Ramos (cell line): ENCODE data around the gene NPIPA1.
"Not testable (repeated sequence)": the region's sequence is repeated elsewhere in the genome, so short reads cannot be mapped to it uniquely, and the experiment has no call there.

ENCODE experiments used
- in situ Hi-C: fragments of 300-500 bp; cut with MboI; formaldehyde crosslinking; loops from one replicate; pipeline ENCODE4 v1.14.3; 2022; ENCODE audit warnings: low sequenced_read_pairs; ENCODE audit not compliant: unreplicated experiment

The NPIPA1 gene

GRCh38 chr16:14929176-14929575 lies 8.1 kb upstream of the NPIPA1 start:
- in situ Hi-C loops, result not testable (repeated sequence)

GRCh38 chr16:14930246-14930645 lies 7.0 kb upstream of the NPIPA1 start:
- in situ Hi-C loops, result not testable (repeated sequence)

- in situ Hi-C loops, result not testable (repeated sequence)
Observed at GRCh38 chr16:14930971-14931370, 6.3 kb upstream of the NPIPA1 start.

DNA sequence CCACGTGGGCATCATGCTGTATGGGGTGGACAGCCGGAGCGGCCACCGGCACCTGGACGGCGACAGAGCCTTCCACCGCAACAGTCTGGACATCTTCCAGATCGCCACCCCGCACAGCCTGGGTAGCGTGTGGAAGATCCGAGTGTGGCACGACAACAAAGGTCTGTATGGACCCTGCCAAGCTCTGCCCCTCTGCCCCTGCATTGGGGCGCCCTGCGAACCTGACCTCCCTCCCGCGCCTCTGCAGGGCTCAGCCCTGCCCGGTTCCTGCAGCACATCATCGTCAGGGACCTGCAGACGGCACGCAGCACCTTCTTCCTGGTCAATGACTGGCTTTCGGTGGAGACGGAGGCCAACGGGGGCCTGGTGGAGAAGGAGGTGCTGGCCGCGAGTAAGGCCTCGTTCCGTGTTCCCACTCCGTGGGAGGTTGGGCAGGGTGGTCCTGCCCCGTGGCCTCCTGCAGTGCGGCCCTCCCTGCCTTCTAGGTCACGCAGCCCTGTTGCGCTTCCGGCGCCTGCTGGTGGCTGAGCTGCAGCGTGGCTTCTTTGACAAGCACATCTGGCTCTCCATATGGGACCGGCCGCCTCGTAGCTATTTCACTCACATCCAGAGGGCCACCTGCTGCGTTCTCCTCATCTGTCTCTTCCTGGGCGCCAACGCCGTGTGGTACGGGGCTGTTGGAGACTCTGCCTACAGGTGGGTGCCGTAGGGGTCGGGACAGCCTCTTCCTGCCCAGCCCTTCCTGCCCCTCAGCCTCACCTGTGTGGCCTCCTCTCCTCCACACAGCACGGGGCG lies 4.5 kb upstream of the NPIPA1 start:
- in situ Hi-C loops, result not testable (repeated sequence)

DNA sequence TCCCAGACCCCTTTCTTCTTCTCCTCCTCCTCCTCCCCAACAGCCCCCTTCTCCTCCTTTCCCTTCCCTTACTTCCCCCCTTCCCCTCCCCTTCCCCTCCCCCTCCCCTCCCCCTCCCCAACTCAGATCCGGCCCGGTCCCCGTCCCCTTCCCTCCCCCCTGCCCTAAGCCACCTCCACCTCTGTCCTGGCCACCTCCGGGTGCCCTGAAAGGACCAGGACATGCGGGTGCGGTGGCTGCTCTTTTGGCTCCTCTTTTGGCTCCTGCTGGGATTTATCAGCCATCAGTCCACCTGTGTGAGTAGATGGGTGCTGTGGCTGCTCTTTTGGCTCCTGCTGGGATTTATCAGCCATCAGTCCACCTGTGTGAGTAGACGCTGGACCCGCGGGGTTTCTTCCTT lies 751 bp downstream of the NPIPA1 start:
- in situ Hi-C loops, result not testable (repeated sequence)

DNA sequence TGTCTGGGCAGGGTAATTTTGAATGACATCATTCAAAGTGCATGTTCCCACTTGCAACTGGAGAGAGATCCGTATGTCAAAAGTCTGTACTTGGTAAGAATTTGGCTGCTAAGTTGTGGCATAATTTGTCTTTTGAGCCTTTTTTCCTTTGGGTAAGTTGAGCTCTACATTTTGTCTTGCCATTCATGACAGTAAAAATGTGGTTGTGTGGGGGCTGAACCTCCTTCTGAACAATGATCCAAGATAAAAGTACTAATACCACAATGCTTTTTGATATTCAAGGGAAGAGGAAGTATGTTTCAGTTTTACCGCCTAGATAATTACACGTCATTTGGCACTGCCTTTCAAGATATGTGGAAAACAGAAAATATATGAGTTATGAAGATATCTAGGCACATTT lies 5.4 kb downstream of the NPIPA1 start:
- in situ Hi-C loops, result not testable (repeated sequence)

DNA sequence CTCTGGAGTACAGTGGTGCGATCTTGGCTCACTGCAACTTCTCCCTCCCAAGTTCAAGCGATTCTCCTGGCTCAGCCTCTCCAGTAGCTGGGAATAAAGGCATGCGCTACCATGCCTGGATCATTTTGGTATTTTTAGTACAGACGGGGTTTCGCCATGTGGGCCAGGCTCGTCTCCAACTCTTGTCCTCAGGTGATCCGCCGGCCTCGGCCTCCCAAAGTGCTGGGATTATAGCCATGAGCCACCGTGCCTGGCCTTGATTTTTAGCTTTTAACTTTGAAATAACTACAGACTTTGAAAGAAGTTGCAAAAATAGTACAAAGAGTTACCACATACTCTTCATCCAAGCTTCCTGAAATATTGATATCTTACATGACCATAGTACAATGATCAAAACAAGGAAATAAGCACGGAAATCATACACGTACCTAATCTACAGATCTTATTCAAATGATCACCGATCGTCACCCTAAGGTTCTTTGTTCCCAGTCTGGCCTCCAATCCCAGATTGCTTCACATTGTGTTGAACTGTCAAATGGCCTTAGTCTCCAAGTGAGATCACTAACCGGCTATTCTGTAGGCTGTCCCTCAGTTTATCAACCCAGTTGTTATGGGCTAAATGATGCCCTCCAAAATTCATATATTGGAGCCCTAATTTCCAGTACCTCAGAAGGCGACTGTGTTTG lies 18.4 kb downstream of the NPIPA1 start:
- in situ Hi-C loops, result no loop called here

GRCh38 chr16:14957576-14958322 lies 20.5 kb downstream of the NPIPA1 start:
- in situ Hi-C loops, result no loop called here

GRCh38 chr16:14958323-14958600 lies 21.0 kb downstream of the NPIPA1 start:
- in situ Hi-C loops, result no loop called here

DNA sequence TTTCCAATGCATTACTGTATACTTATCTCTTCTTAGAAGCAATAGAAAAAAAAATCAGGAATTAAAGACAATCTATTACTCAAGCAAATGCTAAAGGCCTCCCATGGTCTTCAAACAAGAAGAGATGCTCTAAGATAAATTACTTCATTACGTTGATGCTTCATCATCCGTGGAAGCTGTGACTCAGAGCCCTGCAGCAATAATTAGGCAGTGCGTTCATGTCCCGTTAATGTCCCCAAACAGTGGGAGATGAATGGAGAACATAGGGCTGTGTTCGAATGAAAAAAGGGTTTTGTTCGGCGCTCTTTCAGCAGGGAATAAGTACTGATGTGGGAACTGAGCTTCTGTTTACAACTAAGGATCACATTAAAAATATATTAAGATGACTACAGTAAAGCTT lies 21.7 kb downstream of the NPIPA1 start:
- in situ Hi-C loops, result no loop called here

DNA sequence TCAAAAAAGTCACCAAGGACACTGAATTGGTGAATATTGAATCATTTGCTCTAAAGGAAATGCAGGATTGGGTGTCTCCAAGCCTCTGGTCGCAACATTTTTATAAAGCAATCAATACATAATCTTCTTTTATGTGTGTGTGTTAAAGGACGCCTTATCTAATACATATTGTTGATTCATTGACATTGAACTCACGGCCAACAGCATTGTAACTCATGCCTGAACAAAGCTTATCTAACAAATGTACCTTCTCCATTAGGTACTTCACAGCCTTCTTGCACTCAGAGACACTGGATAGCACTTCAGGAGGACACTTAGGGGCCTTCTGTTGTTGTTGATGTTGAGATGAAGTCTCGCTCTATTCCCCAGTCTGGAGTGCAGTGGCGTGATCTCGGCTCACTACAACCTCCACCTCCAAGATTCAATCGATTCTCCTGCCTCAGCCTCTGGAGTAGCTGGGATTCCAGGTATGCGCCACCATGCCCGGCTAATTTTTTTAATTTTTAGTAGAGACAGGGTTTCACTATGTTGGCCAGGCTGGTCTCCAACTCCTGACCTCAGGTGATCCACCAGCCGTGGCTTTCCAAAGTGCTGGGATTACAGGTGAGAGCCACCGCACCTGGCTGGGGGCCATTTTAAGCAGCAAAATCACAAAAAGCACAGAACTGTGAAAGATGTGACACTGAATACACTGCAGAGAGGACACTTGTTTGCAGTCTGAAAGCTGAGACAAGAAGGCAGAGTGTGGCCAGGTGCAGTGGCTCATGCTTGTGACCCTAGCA lies 24.4 kb downstream of the NPIPA1 start:
- in situ Hi-C loops, result no loop called here

DNA sequence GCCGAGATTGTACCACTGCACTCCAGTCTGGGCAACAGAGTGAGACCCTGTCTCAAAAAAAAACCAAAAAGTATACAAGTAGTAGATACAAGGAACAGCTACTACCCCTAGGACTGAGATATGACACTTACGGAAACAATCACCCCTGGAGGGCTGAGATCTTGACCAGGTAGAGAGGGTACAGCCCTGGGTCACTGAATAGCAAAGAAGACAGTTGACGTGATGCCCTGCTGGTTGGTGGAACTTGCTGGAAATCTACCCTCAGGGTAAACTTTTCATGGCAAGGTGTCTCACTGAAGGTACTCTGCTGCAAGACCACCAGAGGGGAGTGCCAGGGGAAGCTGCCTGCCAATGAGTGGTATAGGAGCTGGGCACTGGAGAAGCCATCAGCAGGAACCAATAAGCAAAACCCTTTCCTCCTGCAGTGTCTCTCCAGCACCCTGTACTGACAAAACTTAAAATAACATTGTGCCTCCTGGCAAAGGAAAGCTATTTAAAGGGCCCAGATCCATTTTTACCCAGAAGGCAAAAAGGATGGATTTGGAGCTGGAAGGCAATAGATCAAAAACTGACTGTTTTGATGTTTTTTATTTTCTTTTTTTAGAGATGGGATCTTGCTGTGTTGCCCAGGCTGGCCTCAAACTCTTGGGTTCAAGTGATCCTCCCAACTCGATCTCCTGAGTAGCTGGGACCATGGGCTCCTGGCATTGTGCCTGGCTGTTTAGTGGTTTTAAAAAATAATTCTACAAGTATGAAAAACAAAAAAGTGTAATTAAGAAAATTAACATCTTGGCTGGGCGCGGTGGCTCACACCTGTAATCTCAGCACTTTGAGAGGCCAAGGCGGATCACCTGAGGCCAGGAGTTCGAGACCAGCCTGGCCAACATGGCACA lies 26.3 kb downstream of the NPIPA1 start:
- in situ Hi-C loops, result no loop called here

- in situ Hi-C loops, result no loop called here
Observed at GRCh38 chr16:14965328-14965727, 28.1 kb downstream of the NPIPA1 start.

GRCh38 chr16:14969795-14970194 lies 32.6 kb downstream of the NPIPA1 start:
- in situ Hi-C loops, result not testable (repeated sequence)

DNA sequence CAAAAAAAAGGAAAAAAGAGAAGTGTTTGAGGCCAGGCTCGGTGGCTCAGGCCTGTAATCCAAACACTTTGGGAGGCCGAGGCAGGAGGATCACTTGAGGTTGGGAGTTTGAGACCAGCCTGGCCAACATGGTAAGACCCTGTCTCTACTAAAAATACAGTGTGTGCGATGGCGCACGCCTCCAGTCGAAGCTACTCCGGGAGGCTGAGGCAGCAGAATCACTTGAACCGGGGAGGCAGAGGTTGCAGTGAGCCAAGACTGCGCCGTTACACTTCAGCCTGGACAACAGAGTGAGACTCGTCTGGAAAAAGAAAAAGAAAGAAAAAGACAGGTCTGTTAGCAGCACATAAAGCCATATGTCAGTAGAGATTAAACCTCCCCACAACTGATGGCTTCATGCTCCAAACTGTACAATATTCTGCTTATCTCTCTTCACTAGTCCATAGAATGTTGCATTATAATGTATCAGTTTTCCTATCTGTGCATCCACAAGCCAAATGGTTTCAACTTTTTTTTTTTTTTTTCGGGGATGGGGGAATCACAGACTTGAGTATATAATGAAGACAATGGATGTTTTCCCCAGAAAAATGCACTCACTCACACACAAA lies 34.5 kb downstream of the NPIPA1 start:
- in situ Hi-C loops, result not testable (repeated sequence)

- in situ Hi-C loops, result not testable (repeated sequence)
Observed at GRCh38 chr16:14973785-14974322, 36.6 kb downstream of the NPIPA1 start.

DNA sequence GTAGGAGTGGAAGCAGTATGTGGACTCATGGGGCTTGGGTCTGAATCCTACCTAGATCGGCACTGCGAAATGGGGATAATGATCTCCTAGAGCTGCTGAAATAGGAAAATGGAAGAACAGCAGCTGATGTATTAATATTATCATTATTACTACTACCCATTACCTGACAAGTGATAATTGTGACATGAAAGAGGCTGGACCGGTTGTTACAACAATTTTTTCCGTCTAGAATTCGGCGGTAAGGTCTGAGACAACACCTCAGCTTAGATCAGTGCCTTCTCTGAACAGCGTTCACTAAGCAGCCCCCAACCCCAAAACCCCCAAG lies 37.0 kb downstream of the NPIPA1 start:
- in situ Hi-C loops, result not testable (repeated sequence)

DNA sequence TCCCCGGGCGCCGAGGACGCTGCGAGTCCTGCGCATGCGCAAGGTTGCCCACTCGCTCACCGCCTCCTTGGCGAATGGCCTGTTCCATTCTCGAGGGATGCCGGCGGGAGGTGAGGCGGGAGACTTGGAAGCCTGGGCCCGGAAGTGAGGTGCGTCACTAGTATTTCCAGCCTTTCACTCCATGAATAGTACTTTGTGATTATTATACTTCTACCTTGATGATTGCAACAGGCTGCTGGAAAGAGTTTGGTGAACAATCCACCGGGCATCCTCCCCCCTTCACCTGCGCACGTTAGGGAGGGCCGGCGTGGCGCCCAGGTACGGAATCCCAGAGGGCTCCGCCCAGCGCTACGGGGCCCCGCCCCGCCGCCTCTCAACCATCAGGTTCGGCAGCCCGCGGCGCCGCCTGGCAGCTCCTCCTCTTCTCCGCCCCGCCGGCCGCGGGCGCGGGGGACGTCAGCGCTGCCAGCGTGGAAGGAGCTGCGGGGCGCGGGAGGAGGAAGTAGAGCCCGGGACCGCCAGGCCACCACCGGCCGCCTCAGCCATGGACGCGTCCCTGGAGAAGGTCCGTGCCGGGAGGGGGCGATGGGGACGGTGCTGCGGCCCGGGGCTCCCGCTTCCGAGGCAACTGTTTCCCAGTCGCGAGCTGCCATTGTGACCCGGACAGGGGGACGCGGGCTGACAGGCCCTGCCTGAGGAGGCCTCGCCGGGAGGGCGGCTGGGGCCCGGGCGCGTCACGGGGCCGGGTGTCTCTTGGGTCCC lies 37.6 kb downstream of the NPIPA1 start, which contains the start of gene PDXDC1:
TSS of gene PDXDC1 (plus strand) at position 371 of the 762 bp plus-strand sequence. CDS start at position 545, 174 bp downstream.
- in situ Hi-C loops, result not testable (repeated sequence)
